Spinal cord (tissue), 4 donors: Measurements from ENCODE around the gene GJB2. TPM values are rescaled to one million over a fixed set of nuclear protein-coding genes. Genes with fewer than 3 reads are reported as not detected.

ENCODE experiments used
- polyA plus RNA-seq, 2 donors: library from polyadenylated mRNA; unstranded; fragments of 120-200 nt; gene quantifications; one replicate each; pipeline ENCODE4 v1.2.1, GENCODE V29; 2013; ENCODE audit not compliant: insufficient read length in 2 of 2
- total RNA-seq, 2 donors: library from RNA; depleted of rRNA in 1 of 2; stranded (reverse); fragments of 120-200 nt in 1 of 2; fragments of >200 nt in 1 of 2; gene quantifications; one replicate each; pipeline versions ENCODE4 v1.2.3 to v1.2.4, GENCODE V29; 2013 to 2014

Gene GJB2
- total and polyA plus RNA-seq, 4 donors: 5.5 to 343 (median 76.5) TPM

Other genes with a start within 250 kb of the GJB2 start
- 100 to 1,000 TPM; 144 to 148 TPM for gene ZMYM2, start 234.2 kb downstream of the GJB2 start, total RNA-seq
- 10 to 100 TPM; 76.9 to 77.4 TPM for gene ZMYM2, start 234.2 kb downstream of the GJB2 start, polyA plus RNA-seq
- 1 to 10 TPM in 1 of 2 donors, under 1 TPM in 1; 0.30 to 1.6 TPM for gene GJA3, start 31.9 kb downstream of the GJB2 start, total RNA-seq
- gene GJA3, start 31.9 kb downstream of the GJB2 start, polyA plus RNA-seq: under 1 TPM; 0.13 to 0.56 TPM
- gene GJB6, start 39.4 kb upstream of the GJB2 start, total RNA-seq: 100 to 1,000 TPM in 1 of 2 donors, 10 to 100 TPM in 1; 70.6 to 598 TPM
- 100 to 1,000 TPM in 1 of 2 donors, 10 to 100 TPM in 1; 10.2 to 109 TPM for gene GJB6, start 39.4 kb upstream of the GJB2 start, polyA plus RNA-seq